SKM-1 treated with dmso at 0.1 percent for 144 hours (cell line): Measurements from ENCODE around the gene ACAP2.
A peak's percentile ranks its signal among the peaks of the same experiment; 100 is the strongest.
"Not testable (repeated sequence)": the region's sequence is repeated elsewhere in the genome, so short reads cannot be mapped to it uniquely, and the experiment has no call there.

Experiments
- DNase-seq: peaks from one replicate; lab custom pipeline; 2025; ENCODE audit not compliant: unreplicated experiment; lab: John Stamatoyannopoulos, UW

The ACAP2 gene

GRCh38 chr3:195445885-195446284 is 3.1 kb upstream of the ACAP2 start:
- no peak for DNase-seq

- DNase-seq: no peak
These were observed 670 bp upstream of the ACAP2 start for GRCh38 chr3:195443391-195443989.

- peak; percentile 75 for DNase-seq
These were observed 738 bp downstream of the ACAP2 start for GRCh38 chr3:195441992-195442572.

GRCh38 chr3:195441476-195441991 is 1.3 kb downstream of the ACAP2 start:
- no peak for DNase-seq

- no peak for DNase-seq
These were observed 1.8 kb downstream of the ACAP2 start for GRCh38 chr3:195441051-195441450.

GRCh38 chr3:195440379-195440778 is 2.4 kb downstream of the ACAP2 start:
- no peak for DNase-seq

GRCh38 chr3:195438371-195438770 is 4.4 kb downstream of the ACAP2 start:
- no peak for DNase-seq

- no peak for DNase-seq
These were observed 17.0 kb downstream of the ACAP2 start for GRCh38 chr3:195425849-195426248.

- no peak for DNase-seq
These were observed 19.0 kb downstream of the ACAP2 start for GRCh38 chr3:195423818-195424217.

GRCh38 chr3:195421400-195421799 is 21.4 kb downstream of the ACAP2 start:
- no peak for DNase-seq

- DNase-seq: no peak
These were observed 26.0 kb downstream of the ACAP2 start for GRCh38 chr3:195416795-195417194.

GRCh38 chr3:195411836-195412235 is 31.0 kb downstream of the ACAP2 start:
- no peak for DNase-seq

GRCh38 chr3:195410546-195410945 is 32.3 kb downstream of the ACAP2 start:
- no peak for DNase-seq

GRCh38 chr3:195407531-195408409 is 35.0 kb downstream of the ACAP2 start:
- no peak for DNase-seq

- no peak for DNase-seq
These were observed 37.2 kb downstream of the ACAP2 start for GRCh38 chr3:195405651-195406050.

- DNase-seq: no peak
These were observed 38.9 kb downstream of the ACAP2 start for GRCh38 chr3:195403841-195404408.

GRCh38 chr3:195403244-195403643 is 39.6 kb downstream of the ACAP2 start:
- DNase-seq: no peak

GRCh38 chr3:195401943-195402342 is 40.9 kb downstream of the ACAP2 start:
- no peak for DNase-seq

- DNase-seq: not testable (repeated sequence)
These were observed 44.4 kb downstream of the ACAP2 start for GRCh38 chr3:195398460-195398859.

GRCh38 chr3:195397524-195397923 is 45.3 kb downstream of the ACAP2 start:
- DNase-seq: no peak

GRCh38 chr3:195395208-195395816 is 47.5 kb downstream of the ACAP2 start:
- no peak for DNase-seq
